HG02678 (cell line): ENCODE data around the gene LRP1-AS.
"Not testable (repeated sequence)": the region's sequence is repeated elsewhere in the genome, so short reads cannot be mapped to it uniquely, and the experiment has no call there.

Experiments used
- ATAC-seq: cut with Tn5 transposase; IDR thresholded peaks from one replicate; pipeline ENCODE4 v1.9.1; 2021; ENCODE audit warnings: mild to moderate bottlenecking, moderate library complexity; ENCODE audit not compliant: unreplicated experiment

LRP1-AS gene

GRCh38 chr12:57124261-57124877 lies 23.1 kb downstream of the LRP1-AS start:
- ATAC-seq, result peak; percentile 48

DNA sequence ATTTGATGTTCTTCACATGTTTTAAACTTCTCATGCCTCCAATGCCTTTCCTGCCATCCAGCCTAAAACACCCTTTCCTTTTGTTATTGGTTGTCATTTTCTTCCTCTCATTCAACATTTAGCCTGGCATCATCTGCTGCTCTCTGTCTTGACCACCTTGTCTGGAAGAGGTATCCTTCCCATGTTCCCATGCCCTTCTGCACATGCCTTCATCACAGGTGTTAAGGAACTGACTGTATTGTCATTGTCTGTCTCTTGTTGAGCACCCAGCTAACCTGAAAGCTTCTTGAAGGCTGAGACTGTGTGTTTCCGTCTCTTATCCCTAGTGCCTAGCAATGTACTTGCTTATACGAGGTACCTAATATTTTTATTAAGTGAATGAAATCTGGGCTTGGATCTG lies 23.6 kb downstream of the LRP1-AS start:
- no peak for ATAC-seq

GRCh38 chr12:57120718-57121117 lies 26.7 kb downstream of the LRP1-AS start:
- not testable (repeated sequence) for ATAC-seq

- ATAC-seq, result no peak
Observed at GRCh38 chr12:57119294-57120085, 27.9 kb downstream of the LRP1-AS start.

DNA sequence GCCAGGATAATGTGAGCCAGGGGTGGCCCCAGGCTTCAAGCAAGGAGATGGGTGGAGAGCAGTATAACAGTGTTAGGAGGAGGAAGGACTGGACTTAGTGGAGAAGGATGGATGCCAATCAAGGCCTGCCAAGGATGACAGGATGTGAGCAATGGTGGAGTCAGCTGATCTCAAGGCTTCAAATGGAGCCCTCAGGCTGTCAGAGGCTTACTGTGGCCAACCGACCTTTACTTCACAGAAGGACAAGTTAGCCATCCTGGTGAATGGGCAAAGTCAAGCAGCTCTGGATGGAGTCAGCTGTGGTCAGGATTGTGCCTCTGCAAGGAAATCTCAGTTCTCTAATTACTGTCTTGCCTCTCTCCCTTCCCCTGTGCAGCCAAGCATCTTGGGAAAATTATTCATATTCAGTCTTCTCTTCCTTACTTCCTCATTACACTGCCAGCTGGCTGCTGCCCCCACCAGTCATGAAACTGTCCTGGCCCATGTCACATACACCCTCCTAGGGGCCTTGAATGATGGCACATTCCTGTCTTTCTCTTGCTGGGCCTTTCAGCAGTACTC lies 28.6 kb downstream of the LRP1-AS start:
- no peak for ATAC-seq

DNA sequence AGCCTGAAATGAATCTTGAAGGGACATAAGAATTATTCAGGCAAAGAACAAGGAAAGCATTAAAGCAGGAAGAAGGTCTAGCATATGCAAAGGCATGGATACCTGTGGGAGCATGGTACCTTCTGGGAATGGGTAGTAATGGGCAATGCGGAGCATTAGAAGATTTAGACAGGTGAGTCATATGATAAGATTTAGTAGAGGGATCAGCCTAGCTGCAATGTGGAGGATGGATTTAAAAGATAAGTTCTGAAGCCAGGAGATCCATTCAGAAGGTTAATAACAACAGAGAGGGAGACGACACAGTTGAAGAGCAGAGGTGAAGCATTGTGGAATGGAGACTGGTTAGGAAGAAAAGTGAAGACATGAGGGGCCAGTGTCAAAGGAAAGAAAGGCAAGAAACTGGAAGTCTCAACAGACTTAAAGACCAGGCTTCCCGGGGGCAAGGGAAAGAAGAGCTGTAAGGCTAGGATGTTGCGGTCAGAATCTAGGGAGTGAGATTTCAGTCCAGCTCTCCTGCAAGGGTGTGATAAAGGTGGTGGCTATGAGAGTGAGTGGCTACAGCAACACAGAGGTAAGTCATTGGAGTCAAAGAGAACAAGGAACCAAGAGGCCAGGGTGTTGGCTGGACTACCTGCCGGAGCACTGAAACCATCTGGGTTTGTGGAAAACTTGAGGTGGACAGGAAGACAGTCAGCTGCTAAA lies 30.7 kb downstream of the LRP1-AS start:
- ATAC-seq, result no peak

GRCh38 chr12:57112492-57113294 lies 34.7 kb downstream of the LRP1-AS start:
- ATAC-seq, result no peak

DNA sequence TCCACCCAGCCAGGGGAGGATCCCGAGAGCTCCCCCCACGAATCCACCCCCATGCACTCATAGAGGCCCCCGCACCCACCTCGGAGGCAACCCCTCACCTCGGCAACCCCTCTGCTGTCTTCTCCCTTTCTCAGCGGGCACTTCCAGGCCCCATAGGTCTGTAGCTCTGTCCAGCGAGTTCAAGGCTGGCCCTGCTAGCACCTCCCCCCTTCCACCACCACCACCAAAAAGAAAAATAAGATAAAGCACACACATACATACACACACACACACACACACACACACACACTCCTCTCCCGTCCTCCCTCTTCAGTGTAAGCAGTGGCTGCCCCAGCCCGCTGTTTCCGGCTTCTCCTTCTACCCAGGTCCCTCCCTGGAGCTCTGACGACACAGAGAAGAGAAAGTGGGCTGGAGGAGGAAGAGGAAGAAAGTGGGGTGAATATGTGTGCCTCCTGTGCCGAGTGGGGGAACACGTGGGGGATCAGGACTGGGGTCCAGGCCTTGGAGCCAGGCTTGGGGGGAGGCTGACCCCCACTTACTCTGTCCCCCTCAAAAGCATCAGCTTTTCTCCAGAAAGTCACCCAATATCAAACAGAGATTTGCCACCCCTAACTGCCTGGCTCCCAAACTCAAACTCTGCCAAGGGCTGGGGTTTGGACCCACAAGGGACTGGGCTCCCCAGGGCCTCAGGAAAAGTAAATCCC lies 36.2 kb downstream of the LRP1-AS start, which contains the start of gene STAT6:
Gene STAT6 (minus strand): TSS at position 332 of the 704 bp plus-strand sequence. CDS start 3,084 bp downstream, outside the sequence.
- peak; percentile 59 for ATAC-seq

DNA sequence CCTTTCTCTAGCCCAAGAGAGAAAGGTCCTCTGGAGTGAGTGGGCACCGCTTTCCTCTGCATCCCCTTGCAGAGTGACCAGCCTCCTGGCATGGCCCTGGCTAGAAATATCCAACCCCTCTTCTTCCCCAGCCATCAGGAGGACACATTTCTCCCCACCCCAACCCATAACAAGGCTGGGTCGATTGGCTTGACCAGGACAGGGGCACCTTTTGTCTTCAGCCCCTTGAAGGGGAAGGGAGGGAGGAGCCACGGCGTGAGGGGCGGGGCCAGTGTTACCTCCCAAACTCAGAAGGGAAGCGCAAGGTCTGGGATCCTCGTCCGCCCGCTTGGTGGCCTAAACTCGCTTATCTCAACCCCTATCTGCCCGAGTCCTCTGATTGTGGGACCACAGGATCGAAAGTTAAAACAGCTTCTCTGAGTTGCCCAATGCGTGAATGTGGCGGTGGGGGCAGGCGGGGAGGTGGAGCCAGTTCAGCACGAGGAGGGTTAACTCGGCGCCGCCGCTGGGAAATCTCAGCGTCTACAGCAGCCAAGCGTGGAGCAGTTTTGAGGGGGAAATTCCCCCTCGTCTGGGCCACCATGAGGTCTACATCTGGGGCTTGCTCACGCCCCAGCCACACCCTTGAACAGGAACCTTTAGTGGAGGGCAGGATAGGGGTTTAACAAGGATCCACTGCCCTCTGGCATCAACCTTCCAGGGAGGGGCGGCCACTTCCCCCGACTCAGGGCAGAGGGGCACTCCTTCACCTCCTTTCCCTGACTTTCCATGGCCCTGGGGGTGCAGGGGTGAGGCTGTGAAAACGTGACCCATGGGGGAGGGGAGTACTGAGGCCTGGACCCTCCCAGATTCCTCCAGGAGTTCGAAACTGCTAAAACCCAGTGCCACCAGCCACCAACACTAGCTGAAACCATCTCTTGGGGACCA lies 37.1 kb downstream of the LRP1-AS start:
- ATAC-seq, result peak; percentile 43

DNA sequence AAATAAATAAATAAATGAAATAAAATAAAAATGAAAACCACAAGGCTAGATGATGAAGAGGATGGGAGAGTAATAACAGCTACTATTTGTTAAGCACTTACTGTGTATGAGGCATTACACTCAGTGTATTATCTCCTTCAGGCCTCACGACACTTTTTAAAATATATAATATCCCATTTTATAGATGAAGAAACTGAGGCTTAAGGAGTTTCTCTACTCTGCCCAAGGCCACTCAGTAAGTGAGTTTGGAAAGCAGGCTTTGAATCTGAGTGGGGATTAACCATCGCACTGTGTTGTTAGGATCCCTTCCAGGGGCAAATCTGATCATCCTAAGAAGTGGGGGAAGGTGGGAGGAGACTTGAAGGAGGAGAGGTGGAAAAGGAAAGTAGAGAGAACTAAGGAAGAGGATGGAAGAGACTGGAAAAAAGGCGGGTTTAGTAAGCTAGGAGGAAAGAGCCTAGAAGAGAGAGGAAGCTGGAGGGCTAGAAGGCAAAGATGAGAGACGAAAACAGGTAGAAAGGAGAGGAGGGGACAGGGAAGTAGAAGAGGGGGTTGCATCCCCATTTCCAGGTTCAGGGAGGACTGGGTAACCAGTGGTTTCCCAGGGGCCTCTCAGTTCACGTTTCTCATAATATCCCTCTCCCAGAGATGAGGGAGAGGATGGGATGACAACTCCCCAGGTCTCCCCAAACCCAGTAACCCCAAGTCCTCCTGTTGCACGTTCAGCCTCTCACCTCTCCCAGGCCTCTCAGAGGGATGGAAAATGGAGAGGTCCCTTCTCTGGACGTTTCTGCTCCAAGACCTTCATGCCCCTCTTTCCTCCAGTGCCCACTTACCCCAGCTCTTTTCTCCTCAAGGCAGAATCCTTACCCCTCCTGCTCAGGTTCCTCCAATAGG lies 38.0 kb downstream of the LRP1-AS start:
- ATAC-seq, result no peak

GRCh38 chr12:57107456-57108155 lies 39.8 kb downstream of the LRP1-AS start:
- no peak for ATAC-seq

DNA sequence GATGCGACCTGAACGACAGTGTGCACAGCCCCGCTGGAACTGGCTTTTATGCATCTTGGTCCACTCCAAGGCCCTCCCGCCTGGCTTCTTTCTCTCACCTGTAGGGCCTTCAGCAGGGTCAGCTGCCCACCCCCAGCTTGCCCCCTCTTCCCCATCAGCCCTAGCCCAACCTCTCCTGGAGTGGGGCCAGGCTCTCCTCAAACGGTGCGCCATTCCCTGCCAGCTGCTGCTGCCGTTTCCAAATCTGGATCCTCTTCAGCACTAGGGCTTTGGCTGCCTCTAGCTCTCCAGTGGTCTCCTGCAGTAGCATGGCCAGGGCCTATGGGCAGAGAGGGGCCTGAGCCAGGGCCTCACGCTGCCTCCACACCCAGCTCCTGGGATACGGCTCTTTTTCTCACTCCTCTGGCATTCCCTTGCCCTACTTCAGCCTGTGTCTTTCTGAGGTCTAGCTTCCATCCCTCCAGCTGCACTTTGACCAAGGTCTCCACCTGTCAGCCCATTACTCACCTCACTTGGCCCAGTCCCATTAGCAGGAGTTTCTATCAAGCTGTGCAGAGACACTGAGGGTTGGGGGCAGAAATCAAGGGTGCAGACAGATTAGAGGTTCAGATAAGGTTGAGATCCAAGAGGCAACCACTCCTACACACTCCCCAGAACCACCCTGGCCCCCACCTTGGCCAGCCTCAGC lies 41.3 kb downstream of the LRP1-AS start:
- ATAC-seq, result no peak

DNA sequence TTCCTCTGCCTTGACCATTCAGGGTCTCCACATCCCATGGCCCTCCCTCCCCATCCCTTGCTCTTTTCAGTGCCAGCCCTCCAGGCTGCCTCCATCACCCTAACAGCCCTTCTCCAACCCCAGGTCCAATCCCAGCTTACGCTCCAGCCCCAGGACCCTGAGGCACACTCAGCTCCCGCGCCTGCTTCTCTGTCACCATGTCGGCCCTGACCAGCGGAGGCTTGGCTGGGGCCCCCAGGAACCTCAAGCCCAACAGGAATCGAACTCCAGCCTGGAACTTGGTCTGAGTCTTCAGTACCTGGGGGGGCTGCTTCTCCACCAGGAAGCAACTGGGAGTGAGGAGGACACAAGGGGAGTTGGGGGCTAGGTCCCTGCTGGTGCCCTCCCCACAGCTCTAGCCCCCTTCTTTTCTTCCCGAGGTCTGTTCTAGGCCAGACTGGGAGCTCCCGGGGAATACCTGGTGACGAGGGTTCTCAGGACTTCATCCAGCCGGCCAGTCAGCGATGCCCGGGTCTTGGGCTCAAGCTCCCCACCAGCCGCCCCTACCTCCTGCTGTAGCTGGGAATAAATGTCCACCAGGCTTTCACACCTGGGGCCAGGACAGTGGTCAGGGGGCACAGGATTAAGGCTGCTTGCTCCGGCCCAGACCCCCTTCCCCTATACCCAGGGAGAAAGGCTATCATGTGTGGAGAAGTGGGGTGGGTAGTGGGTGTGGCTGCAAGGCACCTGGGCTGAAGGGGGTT lies 42.2 kb downstream of the LRP1-AS start:
- ATAC-seq, result no peak

DNA sequence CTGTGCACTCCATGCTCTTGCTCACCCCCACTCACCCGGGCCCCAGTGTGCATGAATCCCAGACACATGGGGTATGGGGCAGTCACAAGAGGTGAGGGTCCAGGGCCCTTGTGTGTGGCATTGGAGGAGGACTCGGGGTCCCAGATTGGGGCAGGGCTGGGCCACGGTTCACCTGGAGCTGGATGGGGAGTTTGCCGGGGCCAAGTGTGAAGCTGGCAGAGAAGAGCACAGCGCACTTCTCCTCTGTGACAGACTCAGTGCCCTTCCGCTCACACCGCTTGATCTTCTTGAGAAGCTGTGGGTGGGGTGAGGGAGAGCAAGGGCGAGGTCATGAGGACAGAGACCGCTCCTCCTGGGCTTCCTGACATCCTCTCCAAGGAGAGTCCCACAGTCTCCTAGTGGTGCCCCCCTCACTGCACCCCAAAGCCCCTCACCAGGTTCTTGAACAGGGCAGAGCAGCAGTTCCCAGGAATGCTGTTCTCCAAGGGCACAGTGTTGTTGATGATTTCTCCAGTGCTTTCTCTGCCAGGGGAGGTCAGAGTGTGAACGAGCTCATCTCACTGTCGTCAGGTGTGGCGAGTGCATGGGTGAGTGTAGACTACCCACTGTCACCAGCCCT lies 43.0 kb downstream of the LRP1-AS start:
- no peak for ATAC-seq

- no peak for ATAC-seq
Observed at GRCh38 chr12:57103856-57104255, 43.6 kb downstream of the LRP1-AS start.
